HTERT RPE-1 (cell line): ENCODE measurements around the gene MNDA.
"Not testable (repeated sequence)": the region's sequence is repeated elsewhere in the genome, so short reads cannot be mapped to it uniquely, and the experiment has no call there.

Experiments used
- in situ Hi-C: fragments of 300-500 bp; cut with MboI; formaldehyde crosslinking; loops from 4 replicates; pipeline ENCODE4 v1.14.3; 2020; ENCODE audit warnings: low sequenced_read_pairs

Gene MNDA

DNA sequence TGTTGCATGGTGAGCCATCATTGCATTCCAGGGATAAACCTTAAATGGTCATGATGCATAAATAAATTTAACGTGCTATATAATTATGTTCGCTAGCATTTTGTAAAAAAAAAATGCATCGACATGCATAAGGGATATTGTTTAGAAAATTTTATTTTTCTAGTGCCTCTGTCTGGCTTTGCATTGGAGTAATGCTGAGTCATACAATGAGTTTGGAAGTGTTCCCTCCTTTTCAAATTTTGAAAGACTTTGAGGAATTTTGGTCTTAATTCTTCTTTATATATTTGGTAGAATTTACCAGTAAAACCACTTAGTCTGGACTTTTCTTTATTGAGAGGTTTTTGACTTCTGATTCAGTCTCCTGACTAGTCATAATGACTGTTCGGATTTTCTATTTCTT, 4.9 kb downstream of the MNDA start:
- in situ Hi-C loops: no loop called here

DNA sequence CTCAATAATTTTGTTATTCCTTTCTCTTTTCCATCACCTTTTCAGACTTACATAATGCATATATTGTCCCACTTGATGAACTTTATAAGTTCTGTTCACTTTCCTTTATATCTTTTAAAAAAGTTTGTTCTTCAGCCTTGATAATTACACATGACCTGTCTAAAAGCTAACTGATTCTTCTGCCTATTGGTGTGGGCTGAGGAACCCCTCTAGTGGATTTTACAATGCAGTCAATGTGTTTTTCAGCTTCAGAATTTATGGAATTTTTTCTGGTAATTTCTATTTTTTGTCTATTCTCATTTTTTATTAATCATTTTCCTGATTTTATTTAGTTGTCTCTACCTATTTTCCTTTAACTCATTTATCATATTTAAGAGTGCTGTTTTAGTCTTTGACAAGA, 7.5 kb downstream of the MNDA start:
- in situ Hi-C loops: no loop called here

DNA sequence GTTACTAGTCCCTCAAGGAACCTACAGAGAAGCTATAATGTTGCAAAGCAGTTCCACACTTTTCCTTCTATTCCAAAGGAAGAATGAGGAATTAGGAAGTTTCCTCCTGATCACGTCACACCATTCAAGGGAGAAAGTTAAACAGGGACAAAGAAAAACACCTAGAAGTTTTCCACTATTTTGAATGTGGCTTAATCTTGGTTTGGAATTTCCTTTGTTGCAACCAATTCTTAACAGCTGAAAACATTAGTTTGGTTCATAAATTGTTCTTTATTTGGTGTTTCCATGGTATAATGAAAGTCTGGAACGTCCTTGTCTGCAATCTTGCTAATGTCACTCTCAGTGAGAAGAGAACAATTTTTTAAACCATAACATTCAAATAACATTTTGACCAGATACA, 8.4 kb downstream of the MNDA start:
- in situ Hi-C loops: no loop called here

DNA sequence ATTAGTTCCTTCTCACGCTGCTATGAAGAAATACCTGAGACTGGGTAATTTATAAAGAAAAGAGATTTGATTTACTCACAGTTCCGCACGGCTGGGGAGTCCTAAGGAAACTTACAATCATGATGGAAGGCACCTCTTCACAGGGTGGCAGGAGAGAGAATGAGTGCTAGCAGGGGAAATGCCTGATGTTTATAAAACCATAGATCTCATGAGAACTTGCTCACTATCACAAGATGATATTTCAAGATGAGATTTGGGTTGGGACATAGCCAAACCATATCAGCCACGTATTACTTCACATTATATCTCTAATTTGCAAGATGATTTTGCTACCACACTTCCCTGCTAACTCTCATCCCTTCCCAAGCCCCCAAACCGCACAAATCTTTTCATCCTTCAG, 9.1 kb downstream of the MNDA start:
- in situ Hi-C loops: no loop called here

DNA sequence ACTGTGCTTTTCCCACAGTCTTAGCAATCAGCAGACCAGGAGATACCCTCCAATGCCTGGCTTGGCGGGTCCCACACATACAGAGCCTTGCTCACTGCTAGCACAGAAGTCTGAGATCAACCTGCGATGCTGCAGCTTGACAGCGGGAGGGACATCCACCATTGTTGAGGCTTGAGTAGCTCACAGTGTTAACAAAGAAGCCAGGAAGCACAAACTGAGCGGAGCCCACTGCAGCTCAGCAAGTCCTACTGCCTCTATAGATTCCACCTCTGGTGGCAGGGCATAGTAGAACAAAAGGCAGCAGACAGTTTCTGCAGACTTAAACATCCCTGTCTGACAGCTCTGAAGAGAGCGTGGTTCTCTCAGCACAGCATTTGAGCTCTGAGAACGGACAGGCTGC, 33.4 kb downstream of the MNDA start:
- in situ Hi-C loops: no loop called here

DNA sequence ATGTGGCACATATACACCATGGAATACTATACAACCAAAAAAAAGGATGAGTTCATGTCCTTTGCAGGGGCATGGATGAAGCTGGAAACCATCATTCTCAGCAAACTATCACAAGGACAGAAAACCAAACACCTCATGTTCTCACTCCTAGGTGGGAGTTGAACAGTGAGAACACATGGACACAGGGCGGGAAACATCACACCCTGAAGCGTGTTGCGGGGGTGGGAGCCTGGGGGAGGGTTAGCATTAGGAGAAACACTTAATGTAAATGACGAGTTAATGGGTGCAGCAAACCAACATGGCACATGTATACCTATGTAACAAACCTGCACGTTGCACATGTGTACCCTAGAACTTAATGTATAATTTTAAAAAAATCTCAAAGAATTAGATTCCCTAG, 39.3 kb downstream of the MNDA start:
- in situ Hi-C loops: not testable (repeated sequence)

DNA sequence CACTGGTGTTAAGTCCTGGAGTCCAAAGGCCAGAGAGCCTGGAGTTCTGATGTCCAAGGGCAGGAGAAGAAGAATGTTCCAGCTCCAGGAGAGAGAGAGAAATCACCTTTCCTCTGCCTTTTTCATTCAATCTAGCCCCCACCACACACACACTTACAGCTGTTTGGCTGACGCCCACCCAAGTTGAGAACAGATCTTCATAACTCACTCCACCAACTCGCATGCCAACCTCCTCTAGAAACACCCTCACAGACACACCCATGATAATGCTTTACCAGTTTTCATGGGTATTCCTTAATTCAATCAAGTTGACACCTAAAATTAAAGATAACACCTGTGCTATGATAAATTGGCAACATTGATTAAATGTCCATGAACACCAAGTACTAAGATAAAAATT, 42.0 kb downstream of the MNDA start:
- in situ Hi-C loops: no loop called here

DNA sequence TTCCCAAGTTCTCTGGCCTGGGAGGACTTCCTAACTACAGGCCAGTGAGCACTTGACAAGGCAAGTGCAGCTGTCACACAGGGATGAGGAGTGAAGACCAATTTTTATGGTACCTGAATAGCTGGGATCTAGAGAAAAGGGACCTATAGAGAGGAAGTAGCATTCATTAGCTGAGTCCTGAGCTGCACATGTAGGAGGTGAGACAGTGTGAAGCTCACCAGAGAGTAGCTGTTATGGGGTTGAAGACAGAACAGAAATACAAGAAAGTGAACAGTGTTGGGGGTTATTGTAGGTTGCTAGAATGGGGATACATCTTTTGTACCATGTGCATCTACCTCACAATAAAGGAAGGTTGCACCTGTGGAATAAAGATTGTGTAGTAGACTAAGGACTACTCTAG, 62.5 kb downstream of the MNDA start:
- in situ Hi-C loops: no loop called here

DNA sequence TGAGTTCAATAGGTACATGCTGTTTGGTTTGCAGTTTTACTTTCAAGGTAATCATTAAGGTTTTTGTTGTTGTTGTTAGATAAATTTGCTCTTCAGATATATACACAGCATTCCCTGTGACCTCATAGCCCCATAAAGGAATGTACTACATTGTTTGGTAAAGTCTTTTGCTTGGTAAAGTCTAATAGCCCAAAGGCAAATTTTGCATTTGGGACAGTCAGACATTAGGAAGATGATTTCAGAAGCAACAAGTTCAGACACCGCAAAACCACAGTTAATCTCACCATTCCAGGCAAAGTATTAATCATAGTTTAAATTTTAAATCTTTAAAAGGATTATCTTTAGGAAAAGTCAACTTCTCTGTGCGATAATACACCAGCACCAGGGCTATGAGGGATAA, 67.6 kb downstream of the MNDA start:
- in situ Hi-C loops: no loop called here
